ENCODE measurements around the gene SVEP1. TPM values are rescaled to one million over a fixed set of nuclear protein-coding genes. Genes with fewer than 3 reads are reported as not detected.

Gene SVEP1
- total RNA-seq, 1 donor from 2014 or later: not detected

DNA sequence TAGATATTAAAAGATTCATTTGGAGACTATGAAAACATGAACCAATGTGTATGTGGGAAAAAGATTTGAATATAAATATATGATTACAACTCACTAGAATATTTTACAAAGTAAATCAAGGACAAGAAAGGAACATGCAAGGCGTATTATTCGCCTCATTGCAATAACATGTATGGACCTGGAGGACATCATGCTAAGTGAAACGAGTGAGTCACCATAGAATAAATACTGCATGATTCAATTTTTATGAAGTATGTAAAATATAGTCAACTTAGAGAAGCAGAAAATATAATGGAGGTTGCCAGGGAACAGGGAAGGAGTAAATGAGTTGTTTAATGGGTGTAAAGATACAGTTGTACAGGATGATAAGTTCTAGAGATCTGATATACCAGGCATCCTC, 246.8 kb downstream of the SVEP1 start:
- no peak overlapping the region for H3K4me3 Mint-ChIP-seq (ENCODE audit: low read depth)
- no peak for DNase-seq (ENCODE audit: low spot score)
- intact Hi-C loops (cut with micrococcal nuclease): no loop called here

DNA sequence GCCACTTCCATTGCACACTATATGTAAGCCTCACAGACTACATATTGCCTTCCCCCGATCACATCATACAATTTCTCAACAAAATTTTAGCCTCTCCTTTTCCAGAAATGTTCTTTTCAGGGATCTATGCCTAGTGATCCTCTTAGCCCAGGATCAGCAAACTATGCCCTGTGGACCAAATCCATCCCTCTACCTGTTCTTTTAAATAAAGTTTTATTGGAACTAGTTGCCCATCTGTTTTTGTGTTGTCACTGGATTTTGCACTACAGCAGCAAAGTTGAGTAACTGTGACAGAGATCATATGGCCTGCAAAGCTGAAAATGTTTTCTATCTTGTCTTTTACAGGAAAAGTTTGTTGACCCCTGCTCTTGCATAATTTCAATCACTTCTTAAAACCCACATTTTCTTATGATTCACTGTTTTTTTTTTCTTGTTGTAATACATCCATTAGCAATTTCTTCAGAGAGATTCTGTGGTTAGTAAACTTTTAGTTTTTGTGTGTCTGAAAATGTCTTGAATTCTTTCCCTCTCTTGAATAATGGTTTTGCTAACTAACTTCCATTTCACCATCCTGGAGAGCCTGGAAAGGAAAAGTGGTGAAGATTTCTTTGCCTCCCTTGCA, 248.9 kb downstream of the SVEP1 start:
- no peaks in the 10 kb centered on the region for H3K9me3 Mint-ChIP-seq
- no peaks in the 10 kb centered on the region for H3K36me3 Mint-ChIP-seq (ENCODE audit: low read depth)
- no peak overlapping the region for H3K4me3 Mint-ChIP-seq (ENCODE audit: low read depth)

More for the DNA sequence above, 246.8 kb downstream of the SVEP1 start:
- Mint-ChIP-seq H3K27ac (no peak overlapping the region), H3K27me3 (ENCODE audit: low read depth) (peaks cover 2% of the 10 kb centered on the region), H3K36me3 (ENCODE audit: low read depth) (no peaks in the 10 kb centered on the region), H3K4me1 (ENCODE audit: low read depth) (peaks cover 9% of the 10 kb centered on the region), H3K9me3 (no peaks in the 10 kb centered on the region)

DNA sequence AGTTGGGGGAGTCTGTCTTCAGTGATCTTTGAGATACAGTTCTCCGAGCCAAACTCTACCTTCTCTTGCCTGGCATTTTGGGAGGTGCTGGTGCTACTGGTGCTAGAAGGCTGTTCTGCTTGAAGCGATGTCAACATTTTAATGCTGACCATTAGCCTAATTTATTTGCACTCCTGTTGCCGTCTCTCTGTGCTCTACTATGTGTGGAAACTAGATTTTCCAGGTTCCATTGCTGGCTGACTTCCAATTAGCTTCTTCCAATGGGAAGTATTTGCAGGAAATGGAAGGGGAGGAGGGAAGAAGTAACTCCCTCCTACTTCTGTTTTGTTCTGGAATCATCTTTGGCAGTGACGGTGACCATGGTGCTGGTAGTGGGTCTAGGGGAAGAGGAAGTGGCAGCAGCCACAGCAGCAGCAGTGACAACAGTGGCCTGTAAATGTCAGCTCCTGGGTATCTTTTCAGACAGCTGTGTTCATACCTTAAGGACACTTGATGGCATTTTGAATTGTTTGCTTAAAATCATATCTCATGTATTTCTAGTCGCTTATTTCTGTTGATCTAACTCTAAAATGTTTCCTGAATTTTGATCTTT, 249.8 kb downstream of the SVEP1 start:
- intact Hi-C loops (cut with micrococcal nuclease): no loop called here
- peaks cover 9% of the 10 kb centered on the region for H3K4me1 Mint-ChIP-seq (ENCODE audit: low read depth)
- no peaks in the 10 kb centered on the region for H3K9me3 Mint-ChIP-seq
- H3K27me3 Mint-ChIP-seq (ENCODE audit: low read depth): no peaks in the 10 kb centered on the region
- no peak overlapping the region for H3K27ac Mint-ChIP-seq
- H3K4me3 Mint-ChIP-seq (ENCODE audit: low read depth): no peak overlapping the region
- no peak for DNase-seq (ENCODE audit: low spot score)
- no peaks in the 10 kb centered on the region for H3K36me3 Mint-ChIP-seq (ENCODE audit: low read depth)

More for the DNA sequence above, 248.9 kb downstream of the SVEP1 start:
- intact Hi-C loops (cut with micrococcal nuclease): no loop called here
- no peak overlapping the region for H3K27ac Mint-ChIP-seq
- no peak for DNase-seq (ENCODE audit: low spot score)
- H3K4me1 Mint-ChIP-seq (ENCODE audit: low read depth): peaks cover 9% of the 10 kb centered on the region
- H3K27me3 Mint-ChIP-seq (ENCODE audit: low read depth): no peaks in the 10 kb centered on the region

DNA sequence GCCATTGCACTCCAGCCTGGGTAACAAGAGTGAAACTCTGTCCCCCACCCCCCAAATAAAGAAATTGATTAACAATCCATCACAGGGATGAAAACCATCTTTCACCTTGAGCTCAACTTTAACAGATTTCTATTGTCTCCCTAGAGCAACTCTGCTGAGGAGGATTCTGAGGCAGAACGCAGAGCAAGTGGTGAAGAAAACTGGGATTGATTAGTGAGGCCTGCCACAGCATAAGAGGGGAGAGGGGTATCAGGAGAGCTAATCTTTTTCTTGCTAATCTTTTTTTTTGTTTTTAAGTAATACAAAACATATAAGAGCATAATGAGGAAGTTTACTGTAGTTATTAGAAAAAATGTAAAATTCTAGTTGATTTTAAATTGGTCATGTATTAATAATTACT, 250.8 kb downstream of the SVEP1 start:
- Mint-ChIP-seq H3K4me1 (ENCODE audit: low read depth) (no peaks in the 10 kb centered on the region), H3K27me3 (ENCODE audit: low read depth) (no peaks in the 10 kb centered on the region), H3K27ac (no peak overlapping the region), H3K9me3 (no peaks in the 10 kb centered on the region), H3K4me3 (ENCODE audit: low read depth) (no peak overlapping the region), H3K36me3 (ENCODE audit: low read depth) (no peaks in the 10 kb centered on the region)
- DNase-seq (ENCODE audit: low spot score): no peak
- intact Hi-C loops (cut with micrococcal nuclease): no loop called here

DNA sequence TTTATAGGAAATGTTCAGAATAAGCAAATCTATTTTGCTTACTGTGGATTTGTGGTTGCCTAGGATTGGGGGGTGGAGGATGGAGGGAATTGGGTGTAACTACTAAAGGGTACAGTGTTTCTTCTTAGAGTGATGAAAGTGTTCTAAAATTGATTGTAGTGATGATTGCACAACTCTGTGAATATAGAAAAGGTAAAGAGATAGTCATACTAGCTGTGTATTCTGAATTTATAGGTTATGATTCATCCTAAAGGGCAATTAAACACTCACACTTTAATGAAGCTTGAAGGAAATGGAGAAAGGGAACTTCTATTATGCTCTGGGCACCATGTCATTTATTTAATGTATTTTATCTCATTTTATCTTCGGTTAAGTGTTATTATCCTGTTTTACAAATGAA, 251.8 kb downstream of the SVEP1 start:
- Mint-ChIP-seq H3K27me3 (ENCODE audit: low read depth) (peaks cover 5% of the 10 kb centered on the region), H3K4me3 (ENCODE audit: low read depth) (no peak overlapping the region), H3K9me3 (no peaks in the 10 kb centered on the region), H3K4me1 (ENCODE audit: low read depth) (no peaks in the 10 kb centered on the region), H3K36me3 (ENCODE audit: low read depth) (no peaks in the 10 kb centered on the region), H3K27ac (no peak overlapping the region)
- DNase-seq (ENCODE audit: low spot score): no peak
- intact Hi-C loops (cut with micrococcal nuclease): no loop called here

DNA sequence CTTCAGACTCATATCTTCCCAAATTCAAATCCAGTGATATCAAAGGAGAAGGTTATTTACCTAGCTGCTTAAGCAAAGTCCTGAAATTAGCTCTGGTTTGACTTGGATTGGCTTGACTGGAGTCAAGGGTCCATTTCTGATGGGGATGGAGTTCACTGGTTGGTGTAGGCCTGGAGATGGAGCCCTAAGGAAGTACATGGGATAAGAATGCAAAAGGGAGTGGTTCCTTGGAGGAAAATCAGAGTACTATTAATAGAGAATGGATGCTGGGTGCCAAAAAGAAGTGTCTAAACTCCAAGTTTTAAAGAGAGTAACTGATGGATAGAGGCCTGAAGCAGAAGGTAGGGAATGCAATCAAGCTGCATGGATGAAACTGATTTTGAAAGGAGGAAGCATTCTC, 255.7 kb downstream of the SVEP1 start:
- DNase-seq (ENCODE audit: low spot score): no peak
- intact Hi-C loops (cut with micrococcal nuclease): no loop called here
- no peaks in the 10 kb centered on the region for H3K36me3 Mint-ChIP-seq (ENCODE audit: low read depth)
- no peaks in the 10 kb centered on the region for H3K4me1 Mint-ChIP-seq (ENCODE audit: low read depth)
- no peak overlapping the region for H3K4me3 Mint-ChIP-seq (ENCODE audit: low read depth)
- H3K27me3 Mint-ChIP-seq (ENCODE audit: low read depth): peaks cover 18% of the 10 kb centered on the region
- H3K9me3 Mint-ChIP-seq: no peaks in the 10 kb centered on the region
- no peak overlapping the region for H3K27ac Mint-ChIP-seq

DNA sequence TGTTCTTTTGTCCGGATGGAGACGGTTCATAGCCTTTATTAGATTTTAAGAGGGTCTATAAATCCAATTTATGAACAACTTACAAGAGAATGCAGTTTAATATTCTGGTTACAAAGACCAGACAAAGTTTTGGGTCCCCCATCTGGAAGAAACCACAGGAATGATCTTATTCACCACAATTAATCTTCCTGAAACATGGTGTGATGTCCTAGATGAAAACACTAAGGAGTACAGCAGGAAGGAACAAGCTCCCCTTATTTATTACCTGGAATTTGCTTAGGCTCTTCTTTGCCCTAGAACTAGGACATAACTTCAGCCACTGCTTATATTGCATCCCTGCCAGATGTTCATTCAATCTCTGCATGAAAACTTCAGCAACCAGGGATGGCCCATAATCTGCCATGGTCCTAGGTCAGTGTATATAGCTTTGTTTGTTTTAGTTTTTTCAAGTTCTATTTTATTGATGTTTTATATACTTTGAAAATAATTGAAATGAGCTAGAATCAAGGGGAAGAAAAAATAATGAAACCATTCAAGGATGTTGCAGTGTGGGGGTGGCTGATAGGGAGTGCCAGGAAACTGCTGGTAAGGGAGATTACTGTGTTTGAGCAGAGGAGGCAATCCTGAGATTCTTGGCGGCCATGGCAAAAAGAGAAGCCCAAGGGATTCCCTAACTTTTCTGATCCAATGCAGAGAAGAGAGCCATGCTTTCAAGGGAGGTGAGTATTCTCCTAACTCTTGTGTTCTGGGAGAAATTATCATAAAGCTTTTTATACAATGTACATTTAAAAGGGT, 258.7 kb downstream of the SVEP1 start:
- Mint-ChIP-seq H3K27ac (no peak overlapping the region), H3K4me1 (ENCODE audit: low read depth) (peaks cover 10% of the 10 kb centered on the region), H3K9me3 (no peaks in the 10 kb centered on the region), H3K4me3 (ENCODE audit: low read depth) (no peak overlapping the region), H3K36me3 (ENCODE audit: low read depth) (no peaks in the 10 kb centered on the region), H3K27me3 (ENCODE audit: low read depth) (peaks cover 18% of the 10 kb centered on the region)
- intact Hi-C loops (cut with micrococcal nuclease): no loop called here
- no peak for DNase-seq (ENCODE audit: low spot score)

DNA sequence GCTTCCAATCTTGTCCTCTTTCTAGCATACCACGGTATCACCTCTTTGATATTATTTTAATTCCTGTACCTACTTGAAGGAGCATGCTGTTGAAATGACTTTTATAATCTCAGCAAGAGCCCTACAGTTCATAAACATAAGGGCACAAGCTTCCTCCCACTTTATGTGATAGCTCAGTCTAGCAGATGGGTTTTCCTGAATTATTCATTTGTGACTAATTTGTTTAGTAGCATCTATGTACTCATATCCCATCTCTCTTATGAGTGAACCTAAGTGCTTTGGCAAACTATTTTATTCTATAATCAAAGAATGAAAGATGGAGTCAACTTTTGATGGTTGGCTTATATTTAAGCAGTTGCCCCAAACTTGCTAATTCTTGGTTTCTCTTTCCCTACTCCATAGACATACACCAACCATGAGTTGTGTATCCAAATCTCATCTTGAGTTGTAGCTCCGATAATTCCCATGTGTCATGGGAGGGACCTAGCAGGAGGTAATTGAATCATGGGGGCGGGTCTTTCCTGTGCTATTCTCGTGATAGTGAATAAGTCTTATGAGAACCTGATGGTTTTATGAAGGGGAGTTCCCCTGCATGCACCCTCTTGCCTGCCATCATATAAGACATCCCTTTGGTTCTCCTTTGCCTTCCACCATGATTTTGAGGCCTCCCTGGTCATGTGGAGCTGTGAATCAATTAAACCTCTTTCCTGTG, 259.6 kb downstream of the SVEP1 start:
- Mint-ChIP-seq H3K27me3 (ENCODE audit: low read depth) (peaks cover 18% of the 10 kb centered on the region), H3K27ac (no peak overlapping the region), H3K9me3 (no peaks in the 10 kb centered on the region), H3K36me3 (ENCODE audit: low read depth) (no peaks in the 10 kb centered on the region), H3K4me1 (ENCODE audit: low read depth) (peaks cover 10% of the 10 kb centered on the region), H3K4me3 (ENCODE audit: low read depth) (no peak overlapping the region)
- DNase-seq (ENCODE audit: low spot score): no peak
- intact Hi-C loops (cut with micrococcal nuclease): no loop called here

DNA sequence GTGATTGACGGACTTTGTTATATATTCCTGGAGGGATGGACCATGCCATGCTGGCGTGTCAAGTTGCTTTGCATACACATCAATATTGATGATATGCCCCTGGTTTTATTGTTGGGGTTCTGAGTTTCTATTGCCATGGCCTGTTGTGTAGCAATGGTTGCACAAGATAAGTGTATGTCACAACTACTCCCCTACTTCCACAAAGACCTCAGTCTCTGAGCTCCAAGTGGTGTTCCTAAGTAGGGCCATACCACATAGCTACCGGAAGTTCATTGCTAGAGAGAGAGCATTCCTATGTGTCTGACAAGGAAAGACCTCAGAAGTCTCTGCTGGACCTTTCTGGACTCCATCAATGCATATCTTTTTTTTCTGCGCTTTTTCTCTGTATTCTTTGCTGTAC, 261.6 kb downstream of the SVEP1 start:
- no peak overlapping the region for H3K27ac Mint-ChIP-seq
- no peaks in the 10 kb centered on the region for H3K36me3 Mint-ChIP-seq (ENCODE audit: low read depth)
- intact Hi-C loops (cut with micrococcal nuclease): no loop called here

DNA sequence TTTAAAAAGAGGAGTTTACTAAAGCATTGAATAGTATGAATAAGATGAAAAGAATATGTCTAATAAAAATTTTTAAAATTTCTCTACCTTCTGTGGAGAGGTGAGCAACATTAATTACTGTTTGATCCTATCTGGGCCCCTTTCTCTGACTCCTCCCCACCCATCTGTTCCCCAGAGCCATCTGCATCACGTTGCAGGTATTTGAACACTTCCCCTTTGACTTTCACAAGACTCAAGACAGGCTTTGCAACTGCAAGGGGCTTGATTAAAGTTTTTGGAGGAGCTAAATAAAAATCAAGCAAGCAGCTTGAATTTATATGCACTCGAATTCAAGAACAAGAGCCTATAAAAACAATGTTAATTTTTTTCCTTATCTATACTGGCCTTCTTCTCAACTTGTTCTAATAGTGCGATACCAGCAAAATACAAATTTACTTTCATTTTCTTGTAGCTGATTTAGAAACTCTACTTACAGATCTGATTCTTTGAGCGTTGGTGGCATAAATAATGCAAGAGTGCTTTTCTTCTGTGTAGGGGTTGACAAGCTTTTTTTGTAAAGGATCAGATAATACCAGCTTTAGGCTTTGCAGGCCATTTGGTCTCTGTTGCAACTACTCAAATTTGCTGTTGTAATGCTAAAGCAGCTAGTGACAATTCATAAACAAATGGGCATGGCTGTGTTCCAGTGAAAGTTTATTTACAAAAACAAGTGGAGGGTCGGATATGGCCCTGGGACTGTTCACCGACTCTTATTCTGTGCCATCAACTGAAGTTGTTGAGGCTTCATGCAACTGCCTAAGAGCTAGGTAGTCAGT, 263.1 kb downstream of the SVEP1 start:
- Mint-ChIP-seq H3K4me3 (ENCODE audit: low read depth) (peak overlapping the region; percentile 64), H3K9me3 (peaks cover 4% of the 10 kb centered on the region), H3K36me3 (ENCODE audit: low read depth) (no peaks in the 10 kb centered on the region), H3K27me3 (ENCODE audit: low read depth) (peaks cover 8% of the 10 kb centered on the region), H3K27ac (no peak overlapping the region), H3K4me1 (ENCODE audit: low read depth) (peaks cover 10% of the 10 kb centered on the region)
- DNase-seq (ENCODE audit: low spot score): no peak
- intact Hi-C loops (cut with micrococcal nuclease): no loop called here

More for the DNA sequence above, 261.6 kb downstream of the SVEP1 start:
- Mint-ChIP-seq H3K4me3 (ENCODE audit: low read depth) (no peak overlapping the region), H3K9me3 (no peaks in the 10 kb centered on the region), H3K4me1 (ENCODE audit: low read depth) (peaks cover 10% of the 10 kb centered on the region), H3K27me3 (ENCODE audit: low read depth) (peaks cover 15% of the 10 kb centered on the region)
- DNase-seq (ENCODE audit: low spot score): no peak
